Measurements from ENCODE around the gene PPP2R5C. TPM values are rescaled to one million over a fixed set of nuclear protein-coding genes. Genes with fewer than 3 reads are reported as not detected.

The PPP2R5C gene
- total and polyA plus RNA-seq, 9 of the 15 experiments (the other 6 are each of a cell fraction or from before 2014, with no cell fraction given), result 284 to 617 (median 395) TPM

- TF ChIP-seq NCOA4 (IDR thresholded peaks at IDR 0.05; ENCODE audit: partially characterized antibody) (no peak), HLTF (IDR thresholded peaks at IDR 0.05) (no peak), ZNF512 (tag; IDR thresholded peaks at IDR 0.05) (no peak), ZNF3 (CRISPR knock-in tag; IDR thresholded peaks at IDR 0.05) (no peak), ZMIZ1 (IDR thresholded peaks at IDR 0.05; ENCODE audit: low read depth in 2 of 2, low read length in 2 of 2) (no peak)
Observed at GRCh38 chr14:101859958-101860357, 98.4 kb downstream of the PPP2R5C start (continued).

GRCh38 chr14:101861464-101861863, 100.0 kb downstream of the PPP2R5C start:
- intact Hi-C loops (cut with micrococcal nuclease) (no loop called here), in situ Hi-C loops (cut with MboI) (no loop called here)
- Histone ChIP-seq H3K4me1 (replicated peaks in 1 of 2; ENCODE audit: control insufficient read depth in 2 of 2, insufficient read depth in 2 of 2, low read length in 2 of 2) (no peaks in the 10 kb centered on the region), H3K27ac (ENCODE audit: extremely low read depth, low read depth, low read length) (no peak overlapping the region), H4K20me1 (replicated peaks; ENCODE audit: control insufficient read depth, insufficient read depth, low read length) (no peaks in the 10 kb centered on the region; the same call in 1 of the 2 replicates), H3K27me3 (ENCODE audit: control insufficient read depth in 2 of 2, insufficient read depth in 2 of 2, low read length in 2 of 2) (no peaks in the 10 kb centered on the region), H3K4me2 (ENCODE audit: insufficient read depth, low read length) (no peak overlapping the region), H3K4me3 (no peak overlapping the region), H3K36me3 (ENCODE audit: control insufficient read depth, insufficient read depth, low read length) (peaks cover 69% of the 10 kb centered on the region), H3K9ac (ENCODE audit: insufficient read depth in 1 of 2, low read depth in 2 of 2, low read length in 2 of 2) (no peak overlapping the region), H2AFZ (ENCODE audit: low read depth, low read length) (no peak overlapping the region), H3K9me1 (ENCODE audit: control insufficient read depth, insufficient read depth, low read length) (no peaks in the 10 kb centered on the region), H3K79me2 (ENCODE audit: control insufficient read depth, insufficient read depth, low read length) (peaks cover 39% of the 10 kb centered on the region), H3K9me3 (replicated peaks; ENCODE audit: control insufficient read depth, insufficient read depth, low read depth, low read length) (no peaks in the 10 kb centered on the region)
- POLR2A ChIA-PET, result interaction anchor here (1.1 kb wide), 1 partner anchor 12 kb away, joined by 4 read pairs; no protein-coding TSS in a partner anchor
- ATAC-seq (no peak), FAIRE-seq (no peak), DNase-seq (ENCODE audit: extremely low read depth in 1 of 4, low spot score in 3 of 4) (no peak)
- no TSS peak for BruUV-seq (replicated peaks)
- 83% methylated on average over 6 of the region's 6 CpGs for WGBS (ENCODE audit: insufficient coverage, low coverage, missing lambda C conversion rate)
- CTCF ChIA-PET (ENCODE audit: low intra/inter-chr PET ratio), result no interaction called here
- TF ChIP-seq NR2F6 (CRISPR knock-in tag; IDR thresholded peaks at IDR 0.05), result no peak
- TF ChIP-seq ELF4 (CRISPR knock-in tag; IDR thresholded peaks at IDR 0.05), result no peak
- no peak for TF ChIP-seq CREB1 (IDR thresholded peaks at IDR 0.05)
- no peak for TF ChIP-seq CREB1 (CRISPR knock-in tag; IDR thresholded peaks at IDR 0.05)
- no peak for TF ChIP-seq ZNF395 (CRISPR knock-in tag; IDR thresholded peaks at IDR 0.05)
- TF ChIP-seq HDAC1 (IDR thresholded peaks at IDR 0.05), result no peak
- no peak for TF ChIP-seq KLF6 (CRISPR knock-in tag; IDR thresholded peaks at IDR 0.05; ENCODE audit: borderline replicate concordance)
- no peak for TF ChIP-seq HOMEZ (CRISPR knock-in tag; IDR thresholded peaks at IDR 0.05)
